ENCODE results near the gene MBTPS2.

DNA sequence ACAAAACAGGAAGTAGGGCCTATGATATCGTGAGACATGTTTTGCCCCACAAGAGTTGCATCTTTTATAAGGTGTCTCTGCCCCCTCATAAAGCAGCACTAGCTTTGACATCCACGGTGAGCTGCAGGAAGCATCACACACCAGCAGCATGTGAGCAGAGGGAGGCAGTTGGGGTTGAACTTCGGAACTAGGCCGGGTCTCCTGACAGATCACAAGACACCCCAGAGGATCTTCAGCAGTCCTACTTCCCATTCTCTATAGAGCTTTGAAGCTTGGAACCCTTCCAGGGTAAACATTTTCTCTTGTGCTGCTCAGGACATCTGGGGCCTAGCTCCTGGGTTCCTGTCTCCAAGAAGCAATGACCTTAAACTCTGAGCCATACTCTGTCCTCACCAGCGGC, 43.8 kb downstream of the MBTPS2 start:
- TF ChIP-seq GATA2 (IDR thresholded peaks at IDR 0.05; ENCODE audit: low read depth, low read length) (no peak), GATA3 (IDR thresholded peaks at IDR 0.05; ENCODE audit: low read depth, low read length) (no peak)

All from SH-SY5Y (cell line).